GM13976 (cell line): ENCODE measurements around the gene NME4.
A peak's percentile ranks its signal among the peaks of the same experiment; 100 is the strongest.
"Not testable (repeated sequence)": the region's sequence is repeated elsewhere in the genome, so short reads cannot be mapped to it uniquely, and the experiment has no call there.

Source experiments
- DNase-seq: peaks from one replicate; pipeline ENCODE4 v3.0.0; 2012; ENCODE audit warnings: low spot score
- in situ Hi-C: fragments of 300-500 bp; cut with MboI; formaldehyde crosslinking; loops from one replicate; pipeline ENCODE4 v1.12.0; 2022; ENCODE audit warnings: low sequenced_read_pairs, mixed read lengths, inconsistent platforms; ENCODE audit not compliant: unreplicated experiment
- TF ChIP-seq, protein P1 (sequence below): IDR thresholded peaks from 2 replicates; pipeline ENCODE4 v1.5.1; 2012; ENCODE audit warnings: borderline replicate concordance, mild to moderate bottlenecking; ENCODE audit not compliant: insufficient read depth; ENCODE audit errors: extremely low read depth, missing control alignments, control extremely low read depth

Gene NME4

DNA sequence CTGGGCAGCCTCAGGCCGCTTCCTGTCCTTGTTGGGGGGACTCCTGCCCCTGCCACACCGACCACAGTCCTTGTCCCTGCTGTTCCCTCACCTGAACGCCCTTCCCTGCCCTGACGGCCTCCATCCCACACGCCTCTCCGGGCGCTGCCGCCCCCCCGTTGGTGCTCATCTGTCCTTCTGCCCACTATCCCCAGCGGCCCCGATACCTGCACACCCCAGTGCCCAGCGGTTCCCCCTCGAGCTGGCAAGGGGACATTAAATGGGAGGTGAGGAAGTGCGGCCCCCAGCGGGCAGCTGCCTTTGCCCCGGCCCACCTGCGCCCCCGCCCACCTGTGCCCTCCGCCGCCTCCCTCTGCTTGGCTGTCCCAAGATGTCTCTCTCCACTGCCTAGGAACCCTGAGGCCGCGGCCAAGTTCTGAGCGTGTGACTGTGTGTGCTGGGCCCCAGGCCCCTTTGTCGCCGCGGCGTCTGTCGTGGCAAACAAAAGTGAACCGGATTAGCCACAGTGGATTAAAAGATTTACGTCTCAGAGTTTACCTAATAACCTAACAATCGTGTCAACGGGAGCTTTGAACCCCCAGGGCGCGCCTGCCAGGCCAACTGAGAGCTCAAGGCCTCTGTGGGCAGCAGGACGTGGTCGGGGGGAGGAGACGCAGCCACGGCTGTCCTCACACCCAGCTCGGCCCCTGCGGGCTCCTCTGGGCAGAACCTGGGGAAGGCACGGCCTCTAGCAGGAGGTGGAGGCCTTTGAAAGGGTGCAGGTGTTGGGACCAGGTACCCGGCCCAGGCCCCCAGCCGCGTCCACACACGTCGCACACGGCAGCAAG, 36.9 kb upstream of the NME4 start:
- no peak for DNase-seq
- TF ChIP-seq, protein P1, sequence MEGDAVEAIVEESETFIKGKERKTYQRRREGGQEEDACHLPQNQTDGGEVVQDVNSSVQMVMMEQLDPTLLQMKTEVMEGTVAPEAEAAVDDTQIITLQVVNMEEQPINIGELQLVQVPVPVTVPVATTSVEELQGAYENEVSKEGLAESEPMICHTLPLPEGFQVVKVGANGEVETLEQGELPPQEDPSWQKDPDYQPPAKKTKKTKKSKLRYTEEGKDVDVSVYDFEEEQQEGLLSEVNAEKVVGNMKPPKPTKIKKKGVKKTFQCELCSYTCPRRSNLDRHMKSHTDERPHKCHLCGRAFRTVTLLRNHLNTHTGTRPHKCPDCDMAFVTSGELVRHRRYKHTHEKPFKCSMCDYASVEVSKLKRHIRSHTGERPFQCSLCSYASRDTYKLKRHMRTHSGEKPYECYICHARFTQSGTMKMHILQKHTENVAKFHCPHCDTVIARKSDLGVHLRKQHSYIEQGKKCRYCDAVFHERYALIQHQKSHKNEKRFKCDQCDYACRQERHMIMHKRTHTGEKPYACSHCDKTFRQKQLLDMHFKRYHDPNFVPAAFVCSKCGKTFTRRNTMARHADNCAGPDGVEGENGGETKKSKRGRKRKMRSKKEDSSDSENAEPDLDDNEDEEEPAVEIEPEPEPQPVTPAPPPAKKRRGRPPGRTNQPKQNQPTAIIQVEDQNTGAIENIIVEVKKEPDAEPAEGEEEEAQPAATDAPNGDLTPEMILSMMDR, result no peak
- in situ Hi-C loops, result no loop called here

DNA sequence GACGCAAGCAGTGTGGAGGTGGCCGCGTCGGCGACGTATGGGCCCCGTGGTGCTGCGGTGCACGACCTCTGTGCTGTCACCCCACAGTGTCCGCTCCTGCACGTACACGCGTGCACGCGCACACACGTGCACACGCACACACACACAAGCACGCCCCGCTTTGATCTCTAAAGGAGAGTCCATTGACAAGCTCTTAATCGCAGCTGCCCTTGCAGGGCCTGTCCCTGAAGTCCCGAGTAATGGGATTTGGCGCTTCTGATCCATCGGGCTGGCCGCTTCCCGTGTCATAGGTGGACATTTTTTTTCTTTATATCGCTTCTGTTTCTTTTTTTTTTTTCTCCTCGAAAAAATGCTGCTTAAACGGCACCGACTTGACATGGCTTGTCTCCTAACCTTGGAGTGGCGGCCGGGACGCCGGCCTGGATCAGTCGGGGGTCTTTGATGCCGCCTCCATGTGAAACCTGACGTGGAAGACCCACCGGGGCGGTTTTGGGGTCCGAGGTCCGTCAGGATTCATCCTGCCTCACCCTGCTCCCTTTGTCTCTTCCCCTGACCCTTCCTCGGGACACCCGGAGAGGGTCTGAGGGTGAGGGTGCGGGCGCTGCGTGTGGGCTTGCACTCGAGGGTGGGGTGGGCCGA, 36.2 kb upstream of the NME4 start:
- DNase-seq, result no peak
- in situ Hi-C loops, result no loop called here
- TF ChIP-seq, protein P1, result no peak

DNA sequence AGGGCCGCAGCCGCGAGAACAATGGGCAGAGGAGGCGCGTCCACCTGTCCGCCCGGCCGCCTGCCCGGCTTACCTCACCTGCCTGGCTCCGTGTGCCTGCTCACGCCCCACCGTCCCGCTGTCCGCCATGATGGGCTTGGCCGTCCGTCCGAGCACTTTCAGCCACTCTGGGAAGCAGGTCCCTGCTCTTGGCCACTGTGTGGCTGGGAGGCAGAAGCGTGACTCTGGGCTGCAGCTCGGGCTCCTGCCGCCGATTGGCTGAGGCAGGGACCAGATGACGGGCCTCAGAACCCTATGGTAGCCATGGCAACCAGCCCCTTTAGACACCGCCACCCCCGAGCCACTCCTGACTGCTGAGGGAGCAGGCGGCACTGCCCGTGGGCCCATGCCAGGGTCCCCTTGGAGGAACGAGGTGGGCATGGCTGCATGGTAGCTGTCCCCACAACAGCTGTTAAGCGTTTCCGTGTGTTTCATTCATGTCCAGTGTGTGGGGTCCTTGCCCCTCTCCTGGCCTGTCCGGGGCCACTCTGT, 35.6 kb upstream of the NME4 start:
- no peak for DNase-seq
- in situ Hi-C loops, result no loop called here
- TF ChIP-seq, protein P1, result no peak

DNA sequence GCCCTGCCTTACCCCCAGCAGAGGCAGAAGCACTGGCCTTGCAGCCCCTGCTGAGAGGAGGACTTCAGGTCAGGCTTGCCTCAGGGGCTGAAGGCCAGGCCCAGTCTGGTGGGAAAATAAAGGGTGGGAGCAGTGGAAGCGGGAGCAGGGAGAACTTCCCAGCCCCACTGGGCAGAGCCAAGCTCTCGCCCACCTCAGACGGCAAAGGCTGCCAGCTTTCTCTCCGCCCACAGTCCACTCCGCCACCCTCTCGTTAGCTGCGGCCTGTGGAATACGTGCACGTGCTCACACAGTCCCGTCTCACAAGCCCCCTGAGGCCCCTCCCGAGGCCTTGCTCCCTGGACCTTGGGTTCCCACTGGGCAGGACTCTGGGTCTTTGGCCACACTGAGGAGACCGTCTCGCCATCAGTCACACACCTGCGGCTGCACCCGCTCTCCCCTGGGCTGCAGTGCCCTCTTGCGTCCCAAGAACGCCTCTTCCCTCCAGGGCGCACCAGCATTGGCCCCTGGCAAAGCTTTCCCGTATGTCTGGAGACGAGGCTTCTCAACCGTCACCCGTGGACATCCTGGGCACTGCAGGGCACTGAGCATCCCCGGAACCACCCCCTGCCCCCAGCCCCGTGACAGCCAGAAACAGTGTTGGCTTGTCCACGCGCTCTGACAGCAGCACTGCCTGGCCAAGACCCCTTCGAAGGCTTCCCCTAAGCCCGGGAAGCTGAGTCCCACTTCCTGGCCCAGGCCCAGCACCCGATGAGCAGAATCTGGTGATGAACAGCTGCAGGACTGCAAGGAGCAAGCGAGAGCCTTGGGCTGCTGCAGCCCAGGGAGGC, 34.9 kb upstream of the NME4 start:
- peak; percentile 88 for DNase-seq
- in situ Hi-C loops, result no loop called here
- TF ChIP-seq, protein P1, result peak; percentile 94

DNA sequence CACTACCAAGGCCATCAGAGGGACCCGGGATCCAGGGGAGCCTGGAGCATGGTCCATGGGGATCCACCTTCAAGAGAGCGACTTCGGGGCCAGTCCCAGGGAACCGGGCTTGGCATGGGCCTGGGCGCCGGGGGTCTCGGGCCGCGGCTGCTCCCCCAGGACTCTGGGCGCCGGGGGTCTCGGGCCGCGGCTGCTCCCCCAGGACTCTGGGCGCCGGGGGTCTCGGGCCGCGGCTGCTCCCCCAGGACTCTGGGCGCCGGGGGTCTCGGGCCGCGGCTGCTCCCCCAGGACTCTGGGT, 34.3 kb upstream of the NME4 start:
- in situ Hi-C loops, DNase-seq: not testable (repeated sequence)

DNA sequence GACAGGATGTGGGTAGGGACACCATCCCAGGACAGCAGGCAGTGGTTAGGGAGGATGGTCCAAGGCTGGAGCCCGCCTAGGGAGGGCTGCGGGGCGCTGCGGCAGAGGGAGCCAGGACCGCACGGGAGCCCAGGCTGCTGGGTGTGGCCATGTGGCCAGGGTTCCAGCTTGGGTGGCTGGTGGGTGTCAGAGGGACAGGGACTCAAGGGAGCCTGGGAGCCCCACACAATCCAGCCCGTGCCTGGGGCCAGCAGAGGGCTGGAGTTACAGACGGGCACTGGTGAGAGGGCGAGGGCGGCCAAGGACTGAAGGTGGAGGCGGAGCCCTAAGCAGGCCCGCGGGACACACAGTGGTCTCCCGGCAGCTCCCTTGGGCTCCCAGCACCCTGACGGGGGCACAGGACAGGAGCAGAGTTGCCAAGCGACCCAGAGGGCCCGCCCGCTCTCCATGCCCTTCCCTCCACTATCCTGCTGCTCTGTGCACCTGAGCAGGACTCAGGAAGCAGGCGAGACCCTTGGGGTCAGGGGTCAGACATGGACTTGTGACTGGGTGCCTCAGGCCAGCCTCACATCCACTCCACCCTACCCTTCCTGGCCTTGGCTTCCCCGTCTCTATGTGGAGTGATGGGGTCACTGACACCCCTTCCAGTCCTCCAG, 33.8 kb upstream of the NME4 start:
- in situ Hi-C loops, result no loop called here
- TF ChIP-seq, protein P1, result no peak
- DNase-seq, result no peak
